BJ (cell line): Measurements from ENCODE around the gene IFNA1. TPM values are rescaled to one million over a fixed set of nuclear protein-coding genes. Genes with fewer than 3 reads are reported as not detected.

Experiments
- CTCF ChIA-PET: fragments of 350-600 bp; formaldehyde crosslinking; extraction: SDS; loops from one replicate; lab custom pipeline; 2021; ENCODE audit warnings: antibody characterized with exemption, inconsistent platforms; lab: Yijun Ruan, JAX
- POLR2A ChIA-PET: fragments of 300-600 bp; sonication (Branson Sonifier 250); formaldehyde crosslinking; extraction: SDS; loops from one replicate; lab custom pipeline; 2021; ENCODE audit warnings: antibody characterized with exemption; lab: Charles Lee
- DNase-seq: peaks from one replicate; pipeline ENCODE4 v3.0.0-alpha.2; 2011; ENCODE audit warnings: low read depth
- H3K27me3 ChIP-seq: 2 replicates; pipeline ENCODE4 v1.6.0; 2011; ENCODE audit warnings: low read length; ENCODE audit not compliant: control insufficient read depth, insufficient read depth
- H3K36me3 ChIP-seq: 2 replicates; pipeline ENCODE4 v1.5.1; 2011; ENCODE audit warnings: low read length; ENCODE audit not compliant: control insufficient read depth, insufficient read depth
- H3K4me3 ChIP-seq: 2 replicates; pipeline ENCODE4 v1.5.1; 2011; ENCODE audit warnings: low read depth, mild to moderate bottlenecking, control low read depth, low read length
- polyA plus RNA-seq: library from polyadenylated mRNA; depleted of rRNA; stranded (reverse); fragments of >200 nt; gene quantifications from 2 replicates; pipeline ENCODE4 v1.2.3, GENCODE V29; 2011; rRNA removed
- TF ChIP-seq, protein P1 (sequence below): IDR thresholded peaks from 2 replicates; pipeline ENCODE4 v1.5.1; 2011; ENCODE audit warnings: low read depth, mild to moderate bottlenecking, control low read depth, inconsistent platforms, low read length, moderate library complexity; ENCODE audit not compliant: insufficient read depth

The IFNA1 gene
- polyA plus RNA-seq, 1 experiment: not detected

DNA sequence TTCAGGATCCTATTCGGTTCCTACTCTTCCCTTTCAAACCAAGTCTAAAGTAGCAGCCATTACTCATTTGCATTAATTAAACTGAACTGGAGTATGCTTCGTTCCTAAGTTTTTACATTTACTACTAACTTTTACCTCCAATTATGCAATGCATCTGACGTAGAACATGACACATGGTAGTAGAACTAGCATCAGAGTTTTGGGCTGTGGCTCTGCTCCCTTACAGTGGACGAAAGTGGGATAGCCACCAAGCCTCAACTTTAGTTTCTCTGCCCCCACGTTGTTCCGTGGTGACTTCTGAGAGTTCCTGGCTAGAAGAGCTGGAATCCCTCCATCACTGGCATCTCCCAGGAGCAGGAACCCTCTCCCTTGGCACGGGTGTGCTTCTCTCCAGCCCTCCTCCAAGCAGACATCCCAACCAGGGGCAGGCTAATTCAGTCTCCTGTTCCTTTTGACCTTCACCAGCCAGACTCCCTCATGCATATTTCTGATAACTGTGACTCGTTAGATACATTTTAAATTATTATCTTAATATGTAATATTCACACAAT is 39.0 kb downstream of the IFNA1 start:
- Histone ChIP-seq H3K4me3 (no peak overlapping the region), H3K27me3 (no peaks in the 10 kb centered on the region), H3K36me3 (peaks cover 1% of the 10 kb centered on the region; the same call in 1 of the 2 replicates)
- TF ChIP-seq, protein P1, sequence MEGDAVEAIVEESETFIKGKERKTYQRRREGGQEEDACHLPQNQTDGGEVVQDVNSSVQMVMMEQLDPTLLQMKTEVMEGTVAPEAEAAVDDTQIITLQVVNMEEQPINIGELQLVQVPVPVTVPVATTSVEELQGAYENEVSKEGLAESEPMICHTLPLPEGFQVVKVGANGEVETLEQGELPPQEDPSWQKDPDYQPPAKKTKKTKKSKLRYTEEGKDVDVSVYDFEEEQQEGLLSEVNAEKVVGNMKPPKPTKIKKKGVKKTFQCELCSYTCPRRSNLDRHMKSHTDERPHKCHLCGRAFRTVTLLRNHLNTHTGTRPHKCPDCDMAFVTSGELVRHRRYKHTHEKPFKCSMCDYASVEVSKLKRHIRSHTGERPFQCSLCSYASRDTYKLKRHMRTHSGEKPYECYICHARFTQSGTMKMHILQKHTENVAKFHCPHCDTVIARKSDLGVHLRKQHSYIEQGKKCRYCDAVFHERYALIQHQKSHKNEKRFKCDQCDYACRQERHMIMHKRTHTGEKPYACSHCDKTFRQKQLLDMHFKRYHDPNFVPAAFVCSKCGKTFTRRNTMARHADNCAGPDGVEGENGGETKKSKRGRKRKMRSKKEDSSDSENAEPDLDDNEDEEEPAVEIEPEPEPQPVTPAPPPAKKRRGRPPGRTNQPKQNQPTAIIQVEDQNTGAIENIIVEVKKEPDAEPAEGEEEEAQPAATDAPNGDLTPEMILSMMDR: no peak
- CTCF ChIA-PET: interaction anchor here (1.7 kb wide), 1 partner anchor 22 kb away, joined by 4 read pairs; no protein-coding TSS in a partner anchor
- DNase-seq: no peak
- POLR2A ChIA-PET: no interaction called here

- H3K27me3 ChIP-seq: no peaks in the 10 kb centered on the region
- peaks cover 1% of the 10 kb centered on the region; the same call in 1 of the 2 replicates for H3K36me3 ChIP-seq
- DNase-seq: no peak
- CTCF ChIA-PET: interaction anchor here (0.6 to 1.0 kb wide), 2 partner anchors 23 to 47 kb away, joined by 3 read pairs; no protein-coding TSS in a partner anchor
- TF ChIP-seq, protein P1: no peak
- no peak overlapping the region for H3K4me3 ChIP-seq
- POLR2A ChIA-PET: no interaction called here
Measured at GRCh38 chr9:21481470-21482056, 41.3 kb downstream of the IFNA1 start.

GRCh38 chr9:21482213-21482612 is 42.0 kb downstream of the IFNA1 start, which contains the start of gene IFNE:
TSS of gene IFNE (minus strand) at chr9:21482313. CDS start at chr9:21481694, 619 bp downstream.
- ChIA-PET POLR2A (no interaction called here), CTCF (interaction anchor here (1.0 to 1.3 kb wide), 2 partner anchors 23 to 48 kb away, joined by 3 read pairs; no protein-coding TSS in a partner anchor)
- no peaks in the 10 kb centered on the region for H3K27me3 ChIP-seq
- TF ChIP-seq, protein P1: no peak
- H3K36me3 ChIP-seq: no peaks in the 10 kb centered on the region; the same call in 1 of the 2 replicates
- no peak for DNase-seq
- H3K4me3 ChIP-seq: no peak within 1 kb of the TSS

Other genes with a start within 250 kb of the IFNA1 start
- gene IFNA7, start 238.2 kb upstream of the IFNA1 start, polyA plus RNA-seq: not detected in 2 replicates
- gene IFNA10, start 233.3 kb upstream of the IFNA1 start, polyA plus RNA-seq: not detected in 2 replicates
- gene IFNA16, start 223.1 kb upstream of the IFNA1 start, polyA plus RNA-seq: not detected in 2 replicates
- not detected in 2 replicates for gene IFNA17, start 212.2 kb upstream of the IFNA1 start, polyA plus RNA-seq
- not detected in 2 replicates for gene IFNA14, start 200.4 kb upstream of the IFNA1 start, polyA plus RNA-seq
- not detected in 2 replicates for gene IFNA5, start 135.1 kb upstream of the IFNA1 start, polyA plus RNA-seq
- gene KLHL9, start 105.0 kb upstream of the IFNA1 start, polyA plus RNA-seq: 14.4 and 25.9 TPM in 2 replicates
- not detected in 2 replicates for gene IFNA6, start 89.6 kb upstream of the IFNA1 start, polyA plus RNA-seq
- gene IFNA13, start 72.4 kb upstream of the IFNA1 start, polyA plus RNA-seq: not detected in 2 replicates
- gene IFNA2, start 55.0 kb upstream of the IFNA1 start, polyA plus RNA-seq: not detected in 2 replicates
- not detected in 2 replicates for gene IFNA8, start 31.3 kb upstream of the IFNA1 start, polyA plus RNA-seq
- gene IFNE, start 41.9 kb downstream of the IFNA1 start, polyA plus RNA-seq: 0.28 and 0.69 TPM in 2 replicates